ENCODE data around the gene LACTB. TPM values are rescaled to one million over a fixed set of nuclear protein-coding genes. Genes with fewer than 3 reads are reported as not detected.

The LACTB gene
- total and polyA plus RNA-seq, 10 donors: 11.7 to 39.6 (median 25.8) TPM

DNA sequence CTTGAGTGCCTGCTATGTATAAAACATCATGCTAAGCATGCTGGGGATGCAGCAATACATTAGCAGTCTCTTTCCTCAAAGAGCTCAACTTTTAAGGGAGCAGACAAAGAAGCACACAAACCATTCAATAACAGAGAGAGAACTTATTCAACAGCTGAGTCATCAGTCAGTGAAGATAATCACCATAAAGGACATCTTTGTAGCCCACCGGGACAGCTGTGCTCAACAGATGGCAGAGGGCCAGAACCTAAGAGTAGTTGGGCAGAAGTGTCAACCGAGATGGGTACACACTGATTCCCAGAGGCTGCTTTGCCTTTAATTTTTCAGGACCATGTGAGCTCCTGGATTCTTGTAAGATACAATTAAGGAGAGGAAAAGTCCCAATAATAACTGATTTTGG, 63.5 kb downstream of the LACTB start:
- no peak for TF ChIP-seq POLR2A (IDR thresholded peaks at IDR 0.05)
- TF ChIP-seq POLR2AphosphoS5 (IDR thresholded peaks at IDR 0.05): no peak
- TF ChIP-seq, protein P1, sequence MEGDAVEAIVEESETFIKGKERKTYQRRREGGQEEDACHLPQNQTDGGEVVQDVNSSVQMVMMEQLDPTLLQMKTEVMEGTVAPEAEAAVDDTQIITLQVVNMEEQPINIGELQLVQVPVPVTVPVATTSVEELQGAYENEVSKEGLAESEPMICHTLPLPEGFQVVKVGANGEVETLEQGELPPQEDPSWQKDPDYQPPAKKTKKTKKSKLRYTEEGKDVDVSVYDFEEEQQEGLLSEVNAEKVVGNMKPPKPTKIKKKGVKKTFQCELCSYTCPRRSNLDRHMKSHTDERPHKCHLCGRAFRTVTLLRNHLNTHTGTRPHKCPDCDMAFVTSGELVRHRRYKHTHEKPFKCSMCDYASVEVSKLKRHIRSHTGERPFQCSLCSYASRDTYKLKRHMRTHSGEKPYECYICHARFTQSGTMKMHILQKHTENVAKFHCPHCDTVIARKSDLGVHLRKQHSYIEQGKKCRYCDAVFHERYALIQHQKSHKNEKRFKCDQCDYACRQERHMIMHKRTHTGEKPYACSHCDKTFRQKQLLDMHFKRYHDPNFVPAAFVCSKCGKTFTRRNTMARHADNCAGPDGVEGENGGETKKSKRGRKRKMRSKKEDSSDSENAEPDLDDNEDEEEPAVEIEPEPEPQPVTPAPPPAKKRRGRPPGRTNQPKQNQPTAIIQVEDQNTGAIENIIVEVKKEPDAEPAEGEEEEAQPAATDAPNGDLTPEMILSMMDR (IDR thresholded peaks at IDR 0.05 in 8 of 11, conservative IDR thresholded peaks at IDR 0.05 in 3 of 11): no peak
- intact Hi-C loops (cut with DNase I; ENCODE audit: low total_unique reads): loop anchor here (10.0 kb wide), 1 partner anchor 90 kb away; the partner anchor contains the start of gene APH1B

GRCh38 chr15:63186065-63186464, 64.4 kb downstream of the LACTB start:
- H3K4me1 ChIP-seq: peaks cover 3 to 20% (median 14%) of the 10 kb centered on the region in 6 donors
- H3K4me3 ChIP-seq: no peak overlapping the region
- TF ChIP-seq POLR2AphosphoS5 (IDR thresholded peaks at IDR 0.05) (no peak), POLR2A (IDR thresholded peaks at IDR 0.05) (no peak)
- TF ChIP-seq, protein P1 (IDR thresholded peaks at IDR 0.05 in 8 of 11, conservative IDR thresholded peaks at IDR 0.05 in 3 of 11): no peak
- no peak for DNase-seq
- WGBS, 5 donors: 43 to 74% (median 68%) methylated on average over 2 of the region's 2 CpGs
- no peak overlapping the region for H3K27ac ChIP-seq
- intact Hi-C loops (cut with DNase I; ENCODE audit: low total_unique reads): loop anchor here (10.0 kb wide), 1 partner anchor 89 kb away; the partner anchor contains the start of gene APH1B
- no peaks in the 10 kb centered on the region for H3K27me3 ChIP-seq (replicated peaks in 1 of 7)
- H3K9me3 ChIP-seq: no peaks in the 10 kb centered on the region
- H3K36me3 ChIP-seq: no peaks in the 10 kb centered on the region

More for the DNA sequence above, 63.5 kb downstream of the LACTB start:
- H3K4me3 ChIP-seq: no peak overlapping the region
- no peaks in the 10 kb centered on the region for H3K9me3 ChIP-seq
- no peaks in the 10 kb centered on the region for H3K36me3 ChIP-seq
- 63 to 81% (median 72%) methylated on average over 2 of the region's 2 CpGs for WGBS, 5 donors
- H3K4me1 ChIP-seq: peaks cover 0 to 12% (median 8%) of the 10 kb centered on the region in 6 donors
- no peak for DNase-seq
- no peak overlapping the region for H3K27ac ChIP-seq
- no peaks in the 10 kb centered on the region for H3K27me3 ChIP-seq (replicated peaks in 1 of 7)

DNA sequence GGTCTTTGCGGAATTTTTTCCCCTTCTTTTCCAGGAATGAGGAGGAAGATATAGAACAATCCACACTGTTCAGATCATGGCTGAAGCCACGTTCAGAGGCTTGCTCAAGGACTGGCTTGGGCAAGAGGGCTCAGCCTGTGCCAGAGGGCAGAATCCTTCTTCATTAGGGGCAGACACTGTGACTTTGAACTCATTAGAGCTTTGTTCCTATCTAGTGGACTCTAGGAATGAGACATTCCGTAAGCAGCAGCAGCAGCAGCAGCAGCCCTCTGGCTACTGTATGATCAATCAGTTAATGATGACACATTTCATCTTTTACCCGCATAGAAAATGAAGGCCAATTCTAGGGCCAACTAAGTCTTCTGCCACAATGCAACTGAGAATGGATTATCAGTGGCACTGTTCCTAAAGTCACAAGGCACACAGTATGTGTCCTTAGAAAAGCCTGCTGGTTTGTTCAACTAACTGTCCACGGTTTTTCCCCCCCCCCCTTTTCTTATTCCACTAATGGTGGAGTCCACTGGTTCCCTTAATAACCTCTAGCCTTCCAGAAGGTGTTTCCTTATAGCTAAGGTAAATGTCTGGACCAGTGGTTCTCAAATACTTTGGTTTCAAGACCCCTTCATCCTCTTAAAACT, 66.0 kb downstream of the LACTB start:
- intact Hi-C loops (cut with DNase I; ENCODE audit: low total_unique reads): loop anchor here (10.0 kb wide), 1 partner anchor 87 kb away; the partner anchor contains the start of gene APH1B
- peaks cover 14 to 37% (median 30%) of the 10 kb centered on the region in 6 donors for H3K4me1 ChIP-seq
- TF ChIP-seq, protein P1 (IDR thresholded peaks at IDR 0.05 in 8 of 11, conservative IDR thresholded peaks at IDR 0.05 in 3 of 11): no peak
- no peak for TF ChIP-seq POLR2A (IDR thresholded peaks at IDR 0.05)
- TF ChIP-seq POLR2AphosphoS5 (IDR thresholded peaks at IDR 0.05): no peak
- H3K4me3 ChIP-seq: no peak overlapping the region
- WGBS, 5 donors: 78 to 87% (median 81%) methylated on average over 5 of the region's 5 CpGs
- H3K36me3 ChIP-seq: no peaks in the 10 kb centered on the region
- H3K9me3 ChIP-seq: no peaks in the 10 kb centered on the region
- no peaks in the 10 kb centered on the region for H3K27me3 ChIP-seq (replicated peaks in 1 of 7)
- DNase-seq: no peak
- H3K27ac ChIP-seq: no peak overlapping the region

- no peaks in the 10 kb centered on the region for H3K9me3 ChIP-seq
- WGBS, 5 donors: 34 to 40% (median 39%) methylated on average over 10 of the region's 10 CpGs
- H3K4me1 ChIP-seq: peaks cover 20 to 43% (median 37%) of the 10 kb centered on the region in 6 donors
- DNase-seq: no peak
- H3K27me3 ChIP-seq (replicated peaks in 1 of 7): no peaks in the 10 kb centered on the region
- intact Hi-C loops (cut with DNase I; ENCODE audit: low total_unique reads): loop anchor here (10.0 kb wide), 1 partner anchor 86 kb away; the partner anchor contains the start of gene APH1B
- H3K36me3 ChIP-seq: no peaks in the 10 kb centered on the region
- TF ChIP-seq, protein P1 (IDR thresholded peaks at IDR 0.05 in 8 of 11, conservative IDR thresholded peaks at IDR 0.05 in 3 of 11): no peak
- TF ChIP-seq POLR2AphosphoS5 (IDR thresholded peaks at IDR 0.05) (no peak), POLR2A (IDR thresholded peaks at IDR 0.05) (no peak)
- H3K27ac ChIP-seq: peak overlapping the region in 6 of 8 donors; percentile 87 to 97 (median 94)
- H3K4me3 ChIP-seq: peak overlapping the region; percentile 57 to 85 (median 62)
Observed at GRCh38 chr15:63188247-63188925, 66.7 kb downstream of the LACTB start.

All from spleen (tissue), 11 donors.